ENCODE measurements around the gene FOXD4L4.
"Not testable (repeated sequence)": the region's sequence is repeated elsewhere in the genome, so short reads cannot be mapped to it uniquely, and the experiment has no call there.

Gene FOXD4L4

DNA sequence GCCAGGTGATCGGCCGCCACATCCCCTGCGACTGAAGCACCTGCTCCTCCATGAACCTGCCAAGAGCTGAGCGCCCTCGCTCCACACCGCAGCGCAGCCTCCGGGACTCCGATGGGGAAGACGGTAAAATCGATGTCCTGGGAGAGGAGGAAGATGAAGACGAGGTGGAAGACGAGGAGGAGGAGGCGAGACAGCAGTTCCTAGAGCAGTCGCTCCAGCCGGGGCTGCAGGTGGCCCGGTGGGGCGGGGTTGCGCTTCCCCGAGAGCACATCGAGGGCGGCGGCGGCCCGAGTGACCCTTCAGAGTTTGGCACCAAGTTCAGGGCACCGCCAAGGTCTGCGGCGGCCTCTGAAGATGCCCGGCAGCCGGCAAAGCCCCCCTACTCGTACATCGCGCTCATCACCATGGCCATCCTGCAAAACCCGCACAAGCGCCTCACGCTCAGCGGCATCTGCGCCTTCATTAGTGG, at the start of gene FOXD4L4:
Gene FOXD4L4 (plus strand): TSS at position 51 of the 469 bp plus-strand sequence. CDS start 0 bp downstream, at position 51.
- not testable (repeated sequence) for DNase-seq

GRCh38 chr9:65703550-65703949, 33.4 kb upstream of the FOXD4L4 start:
- peak; percentile 18 for DNase-seq

DNA sequence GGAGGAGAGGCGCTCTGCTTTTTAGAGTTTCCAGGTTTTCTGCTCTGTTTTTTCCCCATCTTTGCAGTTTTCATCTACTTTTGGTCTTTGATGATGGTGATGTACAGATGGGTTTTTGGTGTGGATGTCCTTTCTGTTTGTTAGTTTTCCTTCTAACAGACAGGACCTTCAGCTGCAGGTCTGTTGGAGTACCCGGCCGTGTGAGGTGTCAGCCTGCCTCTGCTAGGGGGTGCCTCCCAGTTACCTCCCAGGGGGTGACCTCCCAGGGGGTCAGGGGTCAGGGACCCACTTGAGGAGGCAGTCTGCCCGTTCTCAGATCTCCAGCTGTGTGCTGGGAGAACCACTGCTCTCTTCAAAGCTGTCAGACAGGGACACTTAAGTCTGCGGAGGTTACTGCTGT, 22.5 kb upstream of the FOXD4L4 start:
- not testable (repeated sequence) for DNase-seq

GRCh38 chr9:65738133-65738532, 1.2 kb downstream of the FOXD4L4 start:
- DNase-seq = not testable (repeated sequence)

Data from right hindlimb (tissue), 1 donor.